ENCODE data around the gene DAAM1. TPM values are rescaled to one million over a fixed set of nuclear protein-coding genes. Genes with fewer than 3 reads are reported as not detected.

DAAM1 gene
- total RNA-seq, 2 donors from 2014 or later, result 94.0 to 99.4 TPM

GRCh38 chr14:59282378-59282765 lies 93.9 kb downstream of the DAAM1 start:
- peaks cover 34% of the 10 kb centered on the region for H3K36me3 Mint-ChIP-seq (ENCODE audit: low read depth)
- H3K4me3 ChIP-seq (ENCODE audit: low read length), result no peak overlapping the region
- H3K27me3 Mint-ChIP-seq (ENCODE audit: insufficient read depth), result no peaks in the 10 kb centered on the region
- H3K4me3 Mint-ChIP-seq, result no peak overlapping the region
- no peak overlapping the region for H3K9ac ChIP-seq (ENCODE audit: extremely low read depth, low read length, poor library complexity, severe bottlenecking)
- peaks cover 52% of the 10 kb centered on the region for H3K36me3 ChIP-seq (ENCODE audit: control insufficient read depth, insufficient read depth, low read length)
- 91 to 100% methylated on average over 2 to 3 of the region's 3 CpGs for WGBS, 2 experiments (ENCODE audit: insufficient coverage in 1 of 2, insufficient read length in 1 of 2)
- peaks cover 24% of the 10 kb centered on the region for H3K9me3 ChIP-seq (ENCODE audit: control insufficient read depth, low read length)
- peaks cover 20% of the 10 kb centered on the region for H3K9me3 Mint-ChIP-seq
- no peak overlapping the region for H3K27ac ChIP-seq (ENCODE audit: low read depth, low read length)
- peaks cover 15% of the 10 kb centered on the region for H3K4me1 ChIP-seq (ENCODE audit: control insufficient read depth, insufficient read depth, low read length)
- peaks cover 22% of the 10 kb centered on the region for H3K4me1 Mint-ChIP-seq
- no peak for DNase-seq
- no peak for TF ChIP-seq CTCF (conservative IDR thresholded peaks at IDR 0.05)
- H3K27ac Mint-ChIP-seq, result no peak overlapping the region
- no peaks in the 10 kb centered on the region for H3K27me3 ChIP-seq (ENCODE audit: control insufficient read depth, insufficient read depth, low read length, poor library complexity, severe bottlenecking)

GRCh38 chr14:59283361-59283760 lies 94.9 kb downstream of the DAAM1 start:
- peaks cover 31% of the 10 kb centered on the region for H3K36me3 Mint-ChIP-seq (ENCODE audit: low read depth)
- peaks cover 47% of the 10 kb centered on the region for H3K36me3 ChIP-seq (ENCODE audit: control insufficient read depth, insufficient read depth, low read length)
- TF ChIP-seq CTCF (conservative IDR thresholded peaks at IDR 0.05), result no peak
- no peaks in the 10 kb centered on the region for H3K27me3 Mint-ChIP-seq (ENCODE audit: insufficient read depth)
- H3K4me1 Mint-ChIP-seq, result peaks cover 22% of the 10 kb centered on the region
- H3K4me3 Mint-ChIP-seq, result no peak overlapping the region
- H3K9me3 Mint-ChIP-seq, result peaks cover 20% of the 10 kb centered on the region
- H3K27ac ChIP-seq (ENCODE audit: low read depth, low read length), result no peak overlapping the region
- no peaks in the 10 kb centered on the region for H3K27me3 ChIP-seq (ENCODE audit: control insufficient read depth, insufficient read depth, low read length, poor library complexity, severe bottlenecking)
- H3K9me3 ChIP-seq (ENCODE audit: control insufficient read depth, low read length), result peaks cover 24% of the 10 kb centered on the region
- no peak overlapping the region for H3K27ac Mint-ChIP-seq
- no peak for DNase-seq
- H3K4me1 ChIP-seq (ENCODE audit: control insufficient read depth, insufficient read depth, low read length), result peaks cover 15% of the 10 kb centered on the region
- no peak overlapping the region for H3K4me3 ChIP-seq (ENCODE audit: low read length)
- H3K9ac ChIP-seq (ENCODE audit: extremely low read depth, low read length, poor library complexity, severe bottlenecking), result no peak overlapping the region

GRCh38 chr14:59284059-59284458 lies 95.6 kb downstream of the DAAM1 start:
- WGBS, 2 experiments (ENCODE audit: insufficient coverage in 1 of 2, insufficient read length in 1 of 2), result 94 to 95% methylated on average over 1 of the region's 1 CpG
- no peak for DNase-seq
- peaks cover 22% of the 10 kb centered on the region for H3K4me1 Mint-ChIP-seq

More at GRCh38 chr14:59284059-59284458, 95.6 kb downstream of the DAAM1 start:
- Histone ChIP-seq H3K9ac (ENCODE audit: extremely low read depth, low read length, poor library complexity, severe bottlenecking) (no peak overlapping the region), H3K36me3 (ENCODE audit: control insufficient read depth, insufficient read depth, low read length) (peaks cover 44% of the 10 kb centered on the region), H3K4me1 (ENCODE audit: control insufficient read depth, insufficient read depth, low read length) (peaks cover 15% of the 10 kb centered on the region), H3K27me3 (ENCODE audit: control insufficient read depth, insufficient read depth, low read length, poor library complexity, severe bottlenecking) (no peaks in the 10 kb centered on the region), H3K9me3 (ENCODE audit: control insufficient read depth, low read length) (peaks cover 24% of the 10 kb centered on the region), H3K27ac (ENCODE audit: low read depth, low read length) (no peak overlapping the region), H3K4me3 (ENCODE audit: low read length) (no peak overlapping the region)
- H3K9me3 Mint-ChIP-seq, result peaks cover 20% of the 10 kb centered on the region
- no peaks in the 10 kb centered on the region for H3K27me3 Mint-ChIP-seq (ENCODE audit: insufficient read depth)
- TF ChIP-seq CTCF (conservative IDR thresholded peaks at IDR 0.05), result no peak
- H3K4me3 Mint-ChIP-seq, result no peak overlapping the region
- H3K36me3 Mint-ChIP-seq (ENCODE audit: low read depth), result peaks cover 32% of the 10 kb centered on the region
- no peak overlapping the region for H3K27ac Mint-ChIP-seq

All from endodermal cell (in vitro differentiated cells).